Thyroid gland (tissue), 4 donors: ENCODE results near the gene KCNE1.

Experiments used
- POLR2A ChIP-seq, 2 donors: fragments of 450-650 bp; IDR thresholded peaks; one replicate each; pipeline ENCODE4 v1.6.1; 2017; ENCODE audit warnings: antibody characterized with exemption in 2 of 2, mild to moderate bottlenecking in 2 of 2, moderate library complexity in 1 of 2
- TF ChIP-seq, protein P1 (sequence below), 6 experiments: fragments of 200-600 bp in 3 of 6; fragments of 450-650 bp in 3 of 6; sonication (generic) in 3 of 6; IDR thresholded peaks; one replicate each; pipeline ENCODE4 v1.5.1; 2016 to 2019; ENCODE audit warnings: antibody characterized with exemption in 6 of 6, mild to moderate bottlenecking in 2 of 6, inconsistent platforms in 1 of 6, moderate library complexity in 1 of 6

- TF ChIP-seq, protein P1, sequence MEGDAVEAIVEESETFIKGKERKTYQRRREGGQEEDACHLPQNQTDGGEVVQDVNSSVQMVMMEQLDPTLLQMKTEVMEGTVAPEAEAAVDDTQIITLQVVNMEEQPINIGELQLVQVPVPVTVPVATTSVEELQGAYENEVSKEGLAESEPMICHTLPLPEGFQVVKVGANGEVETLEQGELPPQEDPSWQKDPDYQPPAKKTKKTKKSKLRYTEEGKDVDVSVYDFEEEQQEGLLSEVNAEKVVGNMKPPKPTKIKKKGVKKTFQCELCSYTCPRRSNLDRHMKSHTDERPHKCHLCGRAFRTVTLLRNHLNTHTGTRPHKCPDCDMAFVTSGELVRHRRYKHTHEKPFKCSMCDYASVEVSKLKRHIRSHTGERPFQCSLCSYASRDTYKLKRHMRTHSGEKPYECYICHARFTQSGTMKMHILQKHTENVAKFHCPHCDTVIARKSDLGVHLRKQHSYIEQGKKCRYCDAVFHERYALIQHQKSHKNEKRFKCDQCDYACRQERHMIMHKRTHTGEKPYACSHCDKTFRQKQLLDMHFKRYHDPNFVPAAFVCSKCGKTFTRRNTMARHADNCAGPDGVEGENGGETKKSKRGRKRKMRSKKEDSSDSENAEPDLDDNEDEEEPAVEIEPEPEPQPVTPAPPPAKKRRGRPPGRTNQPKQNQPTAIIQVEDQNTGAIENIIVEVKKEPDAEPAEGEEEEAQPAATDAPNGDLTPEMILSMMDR (IDR thresholded peaks at IDR 0.05) = no peak
- TF ChIP-seq POLR2A (IDR thresholded peaks at IDR 0.05) = no peak
Observed at GRCh38 chr21:34543017-34543416, 31.0 kb upstream of the KCNE1 start.
